Lower leg skin (tissue), 4 donors: Measurements from ENCODE around the gene RINT1. TPM values are rescaled to one million over a fixed set of nuclear protein-coding genes. Genes with fewer than 3 reads are reported as not detected.

Experiments
- DNase-seq, 2 donors: peaks; one replicate each; pipeline ENCODE4 v3.0.0-alpha.2; 2019; ENCODE audit warnings: low spot score in 2 of 2
- H3K4me3 ChIP-seq: fragments of 200-600 bp; sonication (generic); 2 replicates; pipeline ENCODE4 v1.5.1; 2017; ENCODE audit warnings: mild to moderate bottlenecking, low read depth; ENCODE audit not compliant: poor library complexity, severe bottlenecking
- POLR2A ChIP-seq, 2 donors: fragments of 450-650 bp; IDR thresholded peaks; one replicate each; pipeline ENCODE4 v1.6.1; 2016 to 2017; ENCODE audit warnings: antibody characterized with exemption in 2 of 2, mild to moderate bottlenecking in 1 of 2, moderate library complexity in 1 of 2
- WGBS, 2 donors: methylation state at CpG; one replicate each; pipeline ENCODE4 v1.1.5; 2018; 5-methylcytosine and 5-hydroxymethylcytosine counted together
- intact Hi-C: fragments of 100-400 bp; cut with DNase I; formaldehyde crosslinking; loops from one replicate; pipeline ENCODE4 v1.15.0; 2023; ENCODE audit warnings: low total_unique reads
- total RNA-seq, 4 donors: library from RNA; depleted of rRNA; stranded (reverse); fragments of >200 nt; gene quantifications; one replicate each; pipeline ENCODE4 v1.1.0, GENCODE V29; 2016
- TF ChIP-seq, protein P1 (sequence below), 3 donors: fragments of 450-650 bp; IDR thresholded peaks; one replicate each; pipeline ENCODE4 v1.5.1; 2016; ENCODE audit warnings: antibody characterized with exemption in 3 of 3, mild to moderate bottlenecking in 3 of 3, moderate library complexity in 2 of 3

The RINT1 gene
- total RNA-seq, 4 donors from 2014 or later, result 11.2 to 29.1 (median 21.1) TPM

DNA sequence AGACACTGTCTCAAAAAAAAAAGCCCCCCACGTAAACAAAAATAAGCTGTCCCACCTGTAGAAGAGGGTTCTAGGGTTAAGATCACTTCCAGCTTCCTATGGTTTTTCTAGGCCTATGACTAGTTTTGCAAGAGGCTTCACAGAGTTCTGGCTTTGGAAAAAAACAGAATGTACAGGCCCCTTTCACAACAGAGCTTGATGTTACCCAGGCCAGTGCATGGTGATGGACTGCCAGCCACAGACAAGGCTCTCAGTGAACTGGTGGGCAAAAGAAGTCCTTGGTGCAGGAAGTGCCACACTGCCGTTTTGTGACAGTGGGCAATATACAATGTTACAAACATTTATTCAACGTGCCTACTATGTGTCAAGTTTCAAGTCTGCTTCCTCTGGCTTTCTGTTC, 67.5 kb downstream of the RINT1 start:
- no peak for DNase-seq
- TF ChIP-seq, protein P1, sequence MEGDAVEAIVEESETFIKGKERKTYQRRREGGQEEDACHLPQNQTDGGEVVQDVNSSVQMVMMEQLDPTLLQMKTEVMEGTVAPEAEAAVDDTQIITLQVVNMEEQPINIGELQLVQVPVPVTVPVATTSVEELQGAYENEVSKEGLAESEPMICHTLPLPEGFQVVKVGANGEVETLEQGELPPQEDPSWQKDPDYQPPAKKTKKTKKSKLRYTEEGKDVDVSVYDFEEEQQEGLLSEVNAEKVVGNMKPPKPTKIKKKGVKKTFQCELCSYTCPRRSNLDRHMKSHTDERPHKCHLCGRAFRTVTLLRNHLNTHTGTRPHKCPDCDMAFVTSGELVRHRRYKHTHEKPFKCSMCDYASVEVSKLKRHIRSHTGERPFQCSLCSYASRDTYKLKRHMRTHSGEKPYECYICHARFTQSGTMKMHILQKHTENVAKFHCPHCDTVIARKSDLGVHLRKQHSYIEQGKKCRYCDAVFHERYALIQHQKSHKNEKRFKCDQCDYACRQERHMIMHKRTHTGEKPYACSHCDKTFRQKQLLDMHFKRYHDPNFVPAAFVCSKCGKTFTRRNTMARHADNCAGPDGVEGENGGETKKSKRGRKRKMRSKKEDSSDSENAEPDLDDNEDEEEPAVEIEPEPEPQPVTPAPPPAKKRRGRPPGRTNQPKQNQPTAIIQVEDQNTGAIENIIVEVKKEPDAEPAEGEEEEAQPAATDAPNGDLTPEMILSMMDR (IDR thresholded peaks at IDR 0.05), result no peak
- no peak for TF ChIP-seq POLR2A (IDR thresholded peaks at IDR 0.05)
- no peak overlapping the region for H3K4me3 ChIP-seq
- WGBS, 2 donors, result 71 to 84% methylated on average over 3 of the region's 3 CpGs
- intact Hi-C loops, result no loop called here

DNA sequence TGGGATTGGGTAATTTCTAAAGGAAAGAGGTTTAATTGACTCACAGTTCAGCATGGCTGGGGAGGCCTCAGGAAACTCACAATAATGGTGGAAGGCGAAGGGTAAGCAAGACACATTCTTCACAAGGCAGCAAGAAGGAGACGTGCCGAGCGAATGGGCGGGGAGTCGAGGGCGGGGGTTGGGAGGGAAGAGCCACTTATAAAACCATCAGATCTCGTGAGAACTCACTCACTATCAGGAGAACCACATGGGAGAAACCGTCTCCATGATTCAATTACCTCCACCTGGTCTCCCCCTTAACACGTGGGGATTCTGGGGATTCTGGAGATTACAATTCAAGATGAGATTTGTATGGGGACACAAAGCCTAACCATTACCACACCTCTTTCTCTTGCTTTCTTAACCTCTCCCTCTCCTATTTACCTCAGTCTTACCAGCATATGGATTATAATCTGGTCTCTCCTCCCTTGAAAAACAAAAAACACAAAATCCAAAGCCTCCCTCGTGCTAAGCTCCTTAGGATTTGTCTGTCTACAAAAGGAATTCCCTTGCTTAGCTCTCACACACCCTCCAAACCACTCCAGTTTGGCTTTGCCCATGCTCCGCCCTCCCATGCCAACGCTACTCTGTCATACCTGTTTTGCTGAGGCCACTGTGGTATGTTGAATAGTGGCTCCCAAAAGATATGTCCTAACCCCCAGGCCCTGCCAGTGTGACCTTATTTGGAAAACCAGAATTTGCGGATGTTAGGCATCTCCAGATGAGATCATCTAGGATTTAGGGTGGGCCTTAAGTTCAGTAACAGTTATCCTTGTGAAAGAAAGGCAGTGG, 68.9 kb downstream of the RINT1 start:
- DNase-seq, result peak in 1 of 2 donors; percentile 37
- TF ChIP-seq, protein P1 (IDR thresholded peaks at IDR 0.05), result no peak
- no peak for TF ChIP-seq POLR2A (IDR thresholded peaks at IDR 0.05)
- intact Hi-C loops, result no loop called here
- no peak overlapping the region for H3K4me3 ChIP-seq
- WGBS, 2 donors, result 71 to 77% methylated on average over 14 of the region's 14 CpGs

DNA sequence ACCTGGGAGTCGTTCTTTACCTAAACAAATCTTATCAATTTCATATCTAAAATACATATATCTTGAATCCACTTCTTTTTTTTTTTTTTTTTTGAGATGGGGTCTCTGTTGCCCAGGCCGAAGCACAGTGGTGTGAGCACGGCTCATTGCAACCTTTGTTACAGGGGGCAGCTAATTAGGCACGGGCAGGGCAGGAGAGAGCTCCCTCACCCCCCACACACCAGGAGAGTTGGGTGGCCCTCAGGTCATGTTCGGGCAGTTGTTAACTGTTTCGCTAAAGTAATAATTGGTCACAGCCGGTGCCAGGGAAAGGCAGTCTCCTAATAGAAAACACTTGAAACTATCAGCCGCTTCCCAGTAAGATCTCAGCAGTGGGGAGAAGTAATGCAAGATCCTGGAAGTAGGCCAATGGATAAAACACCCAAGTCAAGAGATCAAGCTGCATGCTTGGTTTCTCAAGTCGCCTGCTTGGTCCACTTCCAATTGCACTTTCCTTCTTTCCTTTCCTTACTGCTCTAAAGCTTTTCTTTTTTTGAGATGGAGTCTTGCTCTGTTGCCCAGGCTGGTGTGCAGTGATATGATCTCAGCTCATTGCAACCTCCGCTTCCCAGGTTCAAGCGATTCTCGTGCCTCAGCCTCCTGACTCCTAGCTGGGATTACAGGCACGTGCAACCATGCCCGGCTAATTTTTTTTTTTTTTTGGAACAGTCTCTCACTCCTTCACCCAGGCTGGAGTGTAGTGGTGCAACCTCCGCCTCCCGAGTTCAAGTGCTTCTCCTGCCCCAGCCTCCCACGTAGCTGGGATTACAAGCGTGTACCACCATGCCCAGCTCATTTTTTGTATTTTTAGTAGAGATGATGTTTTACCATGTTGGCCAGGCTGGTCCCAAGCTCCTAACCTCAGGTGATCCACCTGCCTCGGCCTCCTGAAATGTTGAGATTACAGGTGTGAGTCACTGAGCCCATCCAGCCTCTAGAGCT, 70.6 kb downstream of the RINT1 start:
- no peak overlapping the region for H3K4me3 ChIP-seq
- no peak for TF ChIP-seq POLR2A (IDR thresholded peaks at IDR 0.05)
- TF ChIP-seq, protein P1 (IDR thresholded peaks at IDR 0.05), result no peak
- 69 to 71% methylated on average over 19 of the region's 19 CpGs for WGBS, 2 donors
- peak in 1 of 2 donors; percentile 52 for DNase-seq
- intact Hi-C loops, result no loop called here

DNA sequence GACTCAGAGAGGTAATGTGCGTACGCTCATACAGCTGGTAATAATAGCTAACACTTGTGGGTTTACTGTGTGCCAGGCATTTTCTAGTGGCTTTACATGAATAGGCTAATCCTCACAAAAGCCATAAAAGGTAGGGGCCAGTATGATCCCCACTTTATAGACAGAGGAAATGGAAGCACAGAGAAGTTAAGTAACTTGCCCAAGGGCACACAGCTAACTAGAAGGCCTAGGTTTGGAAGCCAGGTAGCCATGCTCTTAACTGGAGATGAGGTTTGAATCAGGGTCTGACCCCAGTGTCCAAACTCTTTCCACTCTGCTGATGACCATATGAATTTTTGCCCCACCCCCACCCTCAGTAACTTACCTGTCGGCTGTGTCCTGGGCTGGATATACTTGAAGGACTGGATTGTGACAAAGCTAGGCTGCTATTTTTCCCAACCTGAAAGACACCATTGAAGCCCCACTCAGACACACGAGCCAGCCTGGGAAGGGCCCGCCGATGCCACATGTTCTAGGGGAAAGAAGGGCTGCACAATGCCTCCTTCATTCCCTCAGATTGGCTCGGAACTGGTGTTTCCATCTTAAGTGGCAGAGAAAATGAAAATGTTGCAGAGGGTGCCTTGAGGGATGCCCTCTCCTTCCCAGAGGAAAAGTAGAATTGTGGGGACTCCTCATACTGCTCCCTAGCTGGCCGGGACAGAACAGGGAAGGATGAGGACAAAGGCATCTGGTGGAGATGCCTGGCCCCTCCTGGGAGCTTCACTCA, 78.3 kb downstream of the RINT1 start:
- 76 to 82% methylated on average over 8 of the region's 8 CpGs for WGBS, 2 donors
- DNase-seq, result no peak
- intact Hi-C loops, result no loop called here

More for the DNA sequence above, 78.3 kb downstream of the RINT1 start:
- H3K4me3 ChIP-seq, result no peak overlapping the region
- TF ChIP-seq, protein P1 (IDR thresholded peaks at IDR 0.05), result no peak
- TF ChIP-seq POLR2A (IDR thresholded peaks at IDR 0.05), result no peak
